Lower leg skin (tissue), 4 donors: ENCODE measurements around the gene RDH14. TPM values are rescaled to one million over a fixed set of nuclear protein-coding genes. Genes with fewer than 3 reads are reported as not detected.

ENCODE experiments used
- DNase-seq, 2 donors: peaks; one replicate each; pipeline ENCODE4 v3.0.0-alpha.2; 2019; ENCODE audit warnings: low spot score in 2 of 2
- H3K4me3 ChIP-seq: fragments of 200-600 bp; sonication (generic); 2 replicates; pipeline ENCODE4 v1.5.1; 2017; ENCODE audit warnings: mild to moderate bottlenecking, low read depth; ENCODE audit not compliant: poor library complexity, severe bottlenecking
- POLR2A ChIP-seq, 2 donors: fragments of 450-650 bp; IDR thresholded peaks; one replicate each; pipeline ENCODE4 v1.6.1; 2016 to 2017; ENCODE audit warnings: antibody characterized with exemption in 2 of 2, mild to moderate bottlenecking in 1 of 2, moderate library complexity in 1 of 2
- WGBS, 2 donors: methylation state at CpG; one replicate each; pipeline ENCODE4 v1.1.5; 2018; 5-methylcytosine and 5-hydroxymethylcytosine counted together
- intact Hi-C: fragments of 100-400 bp; cut with DNase I; formaldehyde crosslinking; loops from one replicate; pipeline ENCODE4 v1.15.0; 2023; ENCODE audit warnings: low total_unique reads
- total RNA-seq, 4 donors: library from RNA; depleted of rRNA; stranded (reverse); fragments of >200 nt; gene quantifications; one replicate each; pipeline ENCODE4 v1.1.0, GENCODE V29; 2016
- TF ChIP-seq, protein P1 (sequence below), 3 donors: fragments of 450-650 bp; IDR thresholded peaks; one replicate each; pipeline ENCODE4 v1.5.1; 2016; ENCODE audit warnings: antibody characterized with exemption in 3 of 3, mild to moderate bottlenecking in 3 of 3, moderate library complexity in 2 of 3

RDH14 gene
- total RNA-seq, 4 donors from 2014 or later: 22.0 to 39.0 (median 32.3) TPM

DNA sequence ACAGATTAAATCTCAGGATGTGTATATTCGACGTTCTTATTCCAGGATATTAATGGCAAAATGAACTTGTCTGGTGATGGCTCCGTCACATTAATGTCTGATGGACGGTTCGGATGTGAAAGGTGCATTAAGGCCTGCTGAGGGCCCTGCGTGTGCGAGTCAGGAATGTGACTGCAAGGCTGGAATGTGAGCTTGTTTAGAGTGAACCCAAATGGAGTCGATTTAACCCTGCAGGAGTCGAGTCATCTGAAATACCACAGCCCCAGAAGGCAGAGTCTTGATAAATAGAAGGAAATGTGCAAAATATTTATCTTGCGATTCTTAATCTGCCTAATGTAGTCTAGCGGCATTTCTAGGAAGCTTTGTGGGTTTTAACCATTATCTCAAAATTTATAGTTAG is 44.3 kb downstream of the RDH14 start:
- 67 to 73% methylated on average over 11 of the region's 11 CpGs for WGBS, 2 donors
- DNase-seq: no peak
- TF ChIP-seq POLR2A (IDR thresholded peaks at IDR 0.05): no peak
- TF ChIP-seq, protein P1, sequence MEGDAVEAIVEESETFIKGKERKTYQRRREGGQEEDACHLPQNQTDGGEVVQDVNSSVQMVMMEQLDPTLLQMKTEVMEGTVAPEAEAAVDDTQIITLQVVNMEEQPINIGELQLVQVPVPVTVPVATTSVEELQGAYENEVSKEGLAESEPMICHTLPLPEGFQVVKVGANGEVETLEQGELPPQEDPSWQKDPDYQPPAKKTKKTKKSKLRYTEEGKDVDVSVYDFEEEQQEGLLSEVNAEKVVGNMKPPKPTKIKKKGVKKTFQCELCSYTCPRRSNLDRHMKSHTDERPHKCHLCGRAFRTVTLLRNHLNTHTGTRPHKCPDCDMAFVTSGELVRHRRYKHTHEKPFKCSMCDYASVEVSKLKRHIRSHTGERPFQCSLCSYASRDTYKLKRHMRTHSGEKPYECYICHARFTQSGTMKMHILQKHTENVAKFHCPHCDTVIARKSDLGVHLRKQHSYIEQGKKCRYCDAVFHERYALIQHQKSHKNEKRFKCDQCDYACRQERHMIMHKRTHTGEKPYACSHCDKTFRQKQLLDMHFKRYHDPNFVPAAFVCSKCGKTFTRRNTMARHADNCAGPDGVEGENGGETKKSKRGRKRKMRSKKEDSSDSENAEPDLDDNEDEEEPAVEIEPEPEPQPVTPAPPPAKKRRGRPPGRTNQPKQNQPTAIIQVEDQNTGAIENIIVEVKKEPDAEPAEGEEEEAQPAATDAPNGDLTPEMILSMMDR (IDR thresholded peaks at IDR 0.05): no peak
- H3K4me3 ChIP-seq: no peak overlapping the region
- intact Hi-C loops: no loop called here

DNA sequence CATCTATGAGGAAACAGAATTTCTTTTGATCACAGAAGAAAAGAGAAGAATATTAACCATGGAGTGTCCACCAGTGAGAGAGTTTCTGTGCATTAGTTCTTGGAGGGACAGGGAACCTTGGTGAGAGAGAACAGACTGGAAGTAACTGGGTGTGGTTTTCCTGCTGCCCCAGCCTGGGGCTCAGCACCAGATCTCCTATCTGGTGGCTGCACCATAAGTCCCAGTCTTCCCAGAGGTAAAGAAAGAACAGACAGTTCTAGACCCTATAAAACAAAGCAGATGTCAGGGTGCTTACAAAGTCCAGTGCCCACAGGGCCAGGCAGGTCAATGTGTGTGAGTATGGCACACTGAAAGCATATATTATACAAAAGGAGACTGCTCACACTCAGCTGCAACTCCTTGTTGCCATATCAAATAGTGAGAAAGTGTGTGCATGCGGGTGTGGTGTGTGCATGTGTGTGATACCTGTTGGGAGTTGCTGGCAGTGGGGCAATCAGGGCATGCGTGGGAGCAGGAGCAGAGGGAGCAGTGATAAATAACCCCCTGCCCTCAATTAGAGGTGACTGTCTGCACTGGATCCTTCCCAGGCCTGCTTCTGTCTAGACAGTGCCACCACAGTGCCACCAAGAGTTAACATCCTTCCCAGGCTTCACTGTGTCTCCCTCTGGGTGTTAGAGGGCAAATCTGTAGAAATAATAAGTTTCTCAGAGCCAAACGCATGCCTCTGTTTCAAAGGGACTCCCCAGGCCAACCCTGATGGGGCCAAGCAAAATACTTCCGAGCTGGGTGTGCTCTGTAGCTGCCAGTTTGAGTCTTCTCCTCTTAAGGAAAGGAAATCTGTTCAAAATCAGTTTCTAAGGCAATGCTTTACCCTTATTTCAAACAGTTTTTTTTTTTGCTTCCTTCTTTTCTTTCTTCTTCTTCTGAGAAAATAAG is 45.7 kb downstream of the RDH14 start:
- 56% methylated on average over 4 of the region's 4 CpGs for WGBS, 2 donors
- no peak overlapping the region for H3K4me3 ChIP-seq
- TF ChIP-seq POLR2A (IDR thresholded peaks at IDR 0.05): no peak
- TF ChIP-seq, protein P1 (IDR thresholded peaks at IDR 0.05): no peak
- intact Hi-C loops: no loop called here
- no peak for DNase-seq

DNA sequence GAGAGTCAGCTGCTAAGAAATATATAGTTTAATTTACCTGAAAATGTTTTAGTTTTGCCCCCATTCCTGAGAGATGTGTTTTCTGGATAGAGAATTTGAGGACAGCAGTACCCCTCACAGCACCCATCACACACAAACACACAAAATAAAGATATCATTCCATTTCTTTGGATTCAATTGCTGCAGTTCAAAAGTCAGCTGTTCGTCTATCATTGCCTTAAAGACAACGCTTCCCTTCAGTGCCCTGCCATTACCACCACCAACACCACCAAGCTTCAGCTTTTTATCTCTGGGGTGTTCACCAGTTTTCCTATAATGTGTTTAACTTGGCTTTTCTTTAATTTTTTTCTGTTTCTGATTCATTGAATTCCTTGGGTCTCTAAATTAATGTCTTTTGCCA is 49.7 kb downstream of the RDH14 start:
- TF ChIP-seq, protein P1 (IDR thresholded peaks at IDR 0.05): no peak
- no peak for TF ChIP-seq POLR2A (IDR thresholded peaks at IDR 0.05)
- no peak for DNase-seq
- WGBS, 2 donors: 87 to 94% methylated on average over 2 of the region's 2 CpGs
- intact Hi-C loops: no loop called here
- no peak overlapping the region for H3K4me3 ChIP-seq

DNA sequence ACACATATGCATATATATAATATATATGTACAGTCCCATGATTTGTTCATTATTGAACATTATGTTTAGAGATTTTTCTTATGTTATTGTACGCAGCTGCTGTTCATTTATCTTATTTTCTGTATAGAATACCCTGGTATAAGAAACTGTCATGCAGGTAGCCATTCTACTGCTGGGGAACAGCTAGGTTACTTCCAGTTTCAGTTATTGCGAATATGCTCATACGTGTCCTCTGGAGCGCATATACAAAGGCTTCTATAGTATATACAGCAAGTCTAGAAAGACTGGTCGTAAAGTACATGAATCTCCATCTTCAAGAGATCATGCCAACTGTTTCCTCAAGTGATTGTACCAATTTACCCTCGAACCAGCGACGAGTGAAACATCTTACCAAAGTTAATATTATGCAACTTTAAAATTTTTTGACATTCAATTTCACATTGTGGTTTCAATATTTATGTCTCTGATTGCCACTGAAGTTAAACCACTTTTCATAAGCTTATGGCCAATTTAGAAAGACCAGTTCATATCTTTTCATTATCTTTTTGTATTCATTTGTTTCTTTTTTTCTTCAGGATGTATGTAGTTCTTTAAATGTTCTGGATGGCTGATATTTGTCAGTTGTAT is 53.5 kb downstream of the RDH14 start:
- no peak for TF ChIP-seq POLR2A (IDR thresholded peaks at IDR 0.05)
- TF ChIP-seq, protein P1 (IDR thresholded peaks at IDR 0.05): no peak
- 79 to 88% methylated on average over 8 of the region's 8 CpGs for WGBS, 2 donors
- no peak overlapping the region for H3K4me3 ChIP-seq
- DNase-seq: no peak
- intact Hi-C loops: no loop called here

DNA sequence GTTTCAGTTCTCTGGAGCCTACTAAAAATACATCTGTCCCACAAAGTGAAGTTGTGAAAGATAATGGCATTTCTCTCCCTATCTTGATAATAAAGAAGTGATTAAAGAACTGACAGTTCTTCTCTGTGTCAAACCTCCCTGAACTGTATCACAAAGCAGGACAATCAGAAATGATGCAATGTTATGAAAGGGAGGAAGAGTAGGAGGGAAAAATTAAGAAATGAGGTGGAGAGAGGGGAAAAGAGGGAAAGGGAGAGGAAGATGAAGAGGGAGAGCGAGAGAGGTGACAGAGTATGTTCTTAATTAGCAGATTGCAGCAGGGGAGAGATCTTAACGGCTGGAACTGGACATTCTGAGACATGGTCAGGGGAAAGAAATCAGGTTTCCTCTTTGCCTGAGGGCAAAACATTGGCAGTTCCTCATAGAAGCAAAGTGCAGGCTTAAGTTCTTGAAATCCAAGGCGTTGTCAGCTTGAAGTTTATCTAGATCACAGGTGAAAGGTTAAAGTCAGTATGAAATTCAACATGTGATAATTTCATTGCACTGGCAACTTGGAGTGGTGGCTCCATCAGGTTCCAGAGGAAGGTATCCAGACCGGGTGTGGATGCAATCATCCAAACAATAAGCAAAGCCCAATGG is 54.6 kb downstream of the RDH14 start:
- H3K4me3 ChIP-seq: no peak overlapping the region
- TF ChIP-seq, protein P1 (IDR thresholded peaks at IDR 0.05): no peak
- no peak for TF ChIP-seq POLR2A (IDR thresholded peaks at IDR 0.05)
- no peak for DNase-seq
- intact Hi-C loops: no loop called here
- WGBS, 2 donors: 47 to 60% methylated on average over 4 of the region's 4 CpGs

Other genes starting within 250 kb of the RDH14 start
- gene NT5C1B, start 28.9 kb upstream of the RDH14 start, total RNA-seq: not detected